ENCODE results near the gene SMC6.

- TF ChIP-seq, protein P1, sequence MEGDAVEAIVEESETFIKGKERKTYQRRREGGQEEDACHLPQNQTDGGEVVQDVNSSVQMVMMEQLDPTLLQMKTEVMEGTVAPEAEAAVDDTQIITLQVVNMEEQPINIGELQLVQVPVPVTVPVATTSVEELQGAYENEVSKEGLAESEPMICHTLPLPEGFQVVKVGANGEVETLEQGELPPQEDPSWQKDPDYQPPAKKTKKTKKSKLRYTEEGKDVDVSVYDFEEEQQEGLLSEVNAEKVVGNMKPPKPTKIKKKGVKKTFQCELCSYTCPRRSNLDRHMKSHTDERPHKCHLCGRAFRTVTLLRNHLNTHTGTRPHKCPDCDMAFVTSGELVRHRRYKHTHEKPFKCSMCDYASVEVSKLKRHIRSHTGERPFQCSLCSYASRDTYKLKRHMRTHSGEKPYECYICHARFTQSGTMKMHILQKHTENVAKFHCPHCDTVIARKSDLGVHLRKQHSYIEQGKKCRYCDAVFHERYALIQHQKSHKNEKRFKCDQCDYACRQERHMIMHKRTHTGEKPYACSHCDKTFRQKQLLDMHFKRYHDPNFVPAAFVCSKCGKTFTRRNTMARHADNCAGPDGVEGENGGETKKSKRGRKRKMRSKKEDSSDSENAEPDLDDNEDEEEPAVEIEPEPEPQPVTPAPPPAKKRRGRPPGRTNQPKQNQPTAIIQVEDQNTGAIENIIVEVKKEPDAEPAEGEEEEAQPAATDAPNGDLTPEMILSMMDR (optimal IDR thresholded peaks at IDR 0.05 in 1 of 3, IDR thresholded peaks at IDR 0.05 in 1 of 3, conservative IDR thresholded peaks at IDR 0.05 in 1 of 3; ENCODE audit: extremely low read depth in 1 of 3, insufficient read depth in 2 of 3, low read length in 3 of 3) = peak in 2 of 3 experiments; percentile 53 to 88
- TF ChIP-seq EZH2 (IDR thresholded peaks at IDR 0.05; ENCODE audit: low read length) = no peak
Measured at GRCh38 chr2:17646081-17646554, 107.5 kb downstream of the SMC6 start.
